KMS-11 (cell line): ENCODE results near the gene HELZ2.

ENCODE experiments used
- H2AFZ ChIP-seq: fragments of 200-600 bp; sonication (generic); 2 replicates; pipeline ENCODE4 v1.6.1; 2016; ENCODE audit warnings: antibody characterized with exemption, mixed run types, low read depth
- H3K27ac ChIP-seq: fragments of 200-600 bp; sonication (generic); 2 replicates; pipeline ENCODE4 v1.6.1; 2016; ENCODE audit warnings: mild to moderate bottlenecking, mixed run types
- H3K27me3 ChIP-seq: fragments of 200-600 bp; sonication (generic); 2 replicates; pipeline ENCODE4 v1.6.1; 2017; ENCODE audit warnings: mild to moderate bottlenecking, low read depth, mixed run types, moderate library complexity; ENCODE audit not compliant: insufficient read depth
- H3K36me3 ChIP-seq: fragments of 200-600 bp; sonication (generic); 2 replicates; pipeline ENCODE4 v1.6.1; 2017; ENCODE audit warnings: mild to moderate bottlenecking, mixed run types; ENCODE audit not compliant: insufficient read depth
- H3K4me1 ChIP-seq: fragments of 200-600 bp; sonication (generic); 2 replicates; pipeline ENCODE4 v1.6.1; 2016; ENCODE audit warnings: mild to moderate bottlenecking, low read depth, mixed run types; ENCODE audit not compliant: poor library complexity, severe bottlenecking
- H3K4me2 ChIP-seq: fragments of 200-600 bp; sonication (generic); 2 replicates; pipeline ENCODE4 v1.7.0; 2016; ENCODE audit warnings: mild to moderate bottlenecking, mixed run types
- H3K4me3 ChIP-seq: fragments of 200-600 bp; sonication (generic); IDR thresholded peaks from 2 replicates; pipeline ENCODE4 v1.6.1; 2017; ENCODE audit warnings: low read depth, low read length, mixed read lengths; ENCODE audit not compliant: insufficient read depth
- H3K79me2 ChIP-seq: fragments of 200-600 bp; sonication (generic); 2 replicates; pipeline ENCODE4 v1.6.1; 2016; ENCODE audit warnings: low read depth, mixed run types; ENCODE audit not compliant: insufficient read depth
- H3K9ac ChIP-seq: fragments of 200-600 bp; sonication (generic); 2 replicates; pipeline ENCODE4 v1.6.1; 2016; ENCODE audit warnings: mild to moderate bottlenecking, mixed run types
- H4K20me1 ChIP-seq: fragments of 200-600 bp; sonication (generic); 2 replicates; pipeline ENCODE4 v1.6.1; 2016; ENCODE audit warnings: mild to moderate bottlenecking, mixed run types; ENCODE audit not compliant: insufficient read depth
- TF ChIP-seq, protein P1 (sequence below): fragments of 200-600 bp; sonication (generic); conservative IDR thresholded peaks from 2 replicates; pipeline ENCODE4 v1.6.1; 2017; ENCODE audit warnings: low read depth, mild to moderate bottlenecking, antibody characterized with exemption, low read length, moderate library complexity, mixed read lengths

HELZ2 gene

DNA sequence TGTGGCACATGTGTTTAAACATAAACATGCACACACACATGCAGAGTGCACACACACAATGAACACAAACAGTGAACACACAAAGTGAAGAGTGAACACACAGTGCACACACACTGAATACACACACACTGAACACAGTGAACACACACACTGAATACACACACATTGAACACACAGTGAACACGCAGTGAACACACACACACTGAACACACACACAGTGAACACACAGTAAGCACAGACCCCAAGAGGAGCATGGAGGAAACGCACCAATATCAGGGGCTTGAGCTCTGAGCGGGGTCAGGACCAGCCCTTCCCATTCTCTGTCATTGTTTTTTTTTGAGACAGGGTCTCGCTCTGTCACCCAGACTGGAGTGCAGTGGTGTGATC, 17.1 kb upstream of the HELZ2 start:
- Histone ChIP-seq H3K79me2 (no peaks in the 10 kb centered on the region), H3K36me3 (no peaks in the 10 kb centered on the region), H2AFZ (no peak overlapping the region), H3K4me3 (no peak overlapping the region), H3K27ac (no peak overlapping the region), H3K9ac (no peak overlapping the region), H3K4me2 (no peak overlapping the region), H3K27me3 (peaks cover 1% of the 10 kb centered on the region; the same call in 1 of the 2 replicates), H3K4me1 (no peaks in the 10 kb centered on the region), H4K20me1 (no peaks in the 10 kb centered on the region)
- TF ChIP-seq, protein P1, sequence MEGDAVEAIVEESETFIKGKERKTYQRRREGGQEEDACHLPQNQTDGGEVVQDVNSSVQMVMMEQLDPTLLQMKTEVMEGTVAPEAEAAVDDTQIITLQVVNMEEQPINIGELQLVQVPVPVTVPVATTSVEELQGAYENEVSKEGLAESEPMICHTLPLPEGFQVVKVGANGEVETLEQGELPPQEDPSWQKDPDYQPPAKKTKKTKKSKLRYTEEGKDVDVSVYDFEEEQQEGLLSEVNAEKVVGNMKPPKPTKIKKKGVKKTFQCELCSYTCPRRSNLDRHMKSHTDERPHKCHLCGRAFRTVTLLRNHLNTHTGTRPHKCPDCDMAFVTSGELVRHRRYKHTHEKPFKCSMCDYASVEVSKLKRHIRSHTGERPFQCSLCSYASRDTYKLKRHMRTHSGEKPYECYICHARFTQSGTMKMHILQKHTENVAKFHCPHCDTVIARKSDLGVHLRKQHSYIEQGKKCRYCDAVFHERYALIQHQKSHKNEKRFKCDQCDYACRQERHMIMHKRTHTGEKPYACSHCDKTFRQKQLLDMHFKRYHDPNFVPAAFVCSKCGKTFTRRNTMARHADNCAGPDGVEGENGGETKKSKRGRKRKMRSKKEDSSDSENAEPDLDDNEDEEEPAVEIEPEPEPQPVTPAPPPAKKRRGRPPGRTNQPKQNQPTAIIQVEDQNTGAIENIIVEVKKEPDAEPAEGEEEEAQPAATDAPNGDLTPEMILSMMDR, result no peak

DNA sequence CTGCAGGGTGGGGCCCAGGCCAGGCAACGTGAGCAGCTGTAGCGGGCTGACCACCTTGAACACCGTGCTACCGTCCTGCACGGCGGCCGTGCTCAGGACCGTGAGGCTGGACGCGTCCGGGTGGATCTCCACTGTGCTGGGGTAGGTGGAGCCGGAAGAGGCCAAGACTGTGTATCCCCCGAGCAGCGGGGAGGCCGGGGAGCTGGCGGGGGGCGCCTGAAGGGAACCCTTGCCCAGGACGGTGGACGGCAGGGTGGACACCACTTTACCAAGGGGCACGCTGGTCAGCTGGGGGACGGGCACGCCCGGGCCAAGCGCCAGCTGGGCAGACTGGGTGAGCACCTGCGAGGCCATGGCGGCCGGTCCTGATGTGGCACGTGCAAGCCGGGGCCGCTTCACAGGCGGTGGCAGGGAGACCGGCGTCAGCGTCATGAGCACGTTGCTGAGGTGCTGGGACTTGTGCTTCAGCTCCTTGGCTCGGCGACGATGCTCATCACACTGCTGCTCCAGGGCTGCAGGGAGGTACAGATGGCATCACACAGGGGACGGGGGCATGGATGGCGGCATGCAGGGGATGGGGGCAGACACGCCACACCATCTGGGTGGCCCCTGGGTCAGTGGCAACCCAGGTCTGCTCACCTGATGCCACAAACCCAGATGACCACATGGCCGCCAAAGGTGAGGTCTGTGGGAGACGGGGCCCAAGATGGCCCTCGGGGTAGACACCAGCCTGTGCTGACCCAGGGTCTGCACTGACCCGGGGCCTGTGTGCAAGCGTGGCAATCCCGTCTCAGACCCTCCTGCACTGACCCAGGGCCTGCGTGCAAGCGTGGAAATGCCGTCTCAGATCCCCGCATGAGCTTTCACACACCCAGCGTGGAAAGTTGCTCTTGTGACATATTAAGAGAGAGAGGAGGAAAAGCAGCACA, 16.4 kb upstream of the HELZ2 start:
- H2AFZ ChIP-seq, result no peak overlapping the region
- no peaks in the 10 kb centered on the region for H3K79me2 ChIP-seq
- no peak overlapping the region for H3K27ac ChIP-seq
- H3K4me1 ChIP-seq, result no peaks in the 10 kb centered on the region
- no peak overlapping the region for H3K9ac ChIP-seq
- TF ChIP-seq, protein P1, result no peak
- no peak overlapping the region for H3K4me3 ChIP-seq
- H3K27me3 ChIP-seq, result peaks cover 4% of the 10 kb centered on the region; the same call in 1 of the 2 replicates
- H3K36me3 ChIP-seq, result no peaks in the 10 kb centered on the region
- no peaks in the 10 kb centered on the region for H4K20me1 ChIP-seq
- H3K4me2 ChIP-seq, result no peak overlapping the region

DNA sequence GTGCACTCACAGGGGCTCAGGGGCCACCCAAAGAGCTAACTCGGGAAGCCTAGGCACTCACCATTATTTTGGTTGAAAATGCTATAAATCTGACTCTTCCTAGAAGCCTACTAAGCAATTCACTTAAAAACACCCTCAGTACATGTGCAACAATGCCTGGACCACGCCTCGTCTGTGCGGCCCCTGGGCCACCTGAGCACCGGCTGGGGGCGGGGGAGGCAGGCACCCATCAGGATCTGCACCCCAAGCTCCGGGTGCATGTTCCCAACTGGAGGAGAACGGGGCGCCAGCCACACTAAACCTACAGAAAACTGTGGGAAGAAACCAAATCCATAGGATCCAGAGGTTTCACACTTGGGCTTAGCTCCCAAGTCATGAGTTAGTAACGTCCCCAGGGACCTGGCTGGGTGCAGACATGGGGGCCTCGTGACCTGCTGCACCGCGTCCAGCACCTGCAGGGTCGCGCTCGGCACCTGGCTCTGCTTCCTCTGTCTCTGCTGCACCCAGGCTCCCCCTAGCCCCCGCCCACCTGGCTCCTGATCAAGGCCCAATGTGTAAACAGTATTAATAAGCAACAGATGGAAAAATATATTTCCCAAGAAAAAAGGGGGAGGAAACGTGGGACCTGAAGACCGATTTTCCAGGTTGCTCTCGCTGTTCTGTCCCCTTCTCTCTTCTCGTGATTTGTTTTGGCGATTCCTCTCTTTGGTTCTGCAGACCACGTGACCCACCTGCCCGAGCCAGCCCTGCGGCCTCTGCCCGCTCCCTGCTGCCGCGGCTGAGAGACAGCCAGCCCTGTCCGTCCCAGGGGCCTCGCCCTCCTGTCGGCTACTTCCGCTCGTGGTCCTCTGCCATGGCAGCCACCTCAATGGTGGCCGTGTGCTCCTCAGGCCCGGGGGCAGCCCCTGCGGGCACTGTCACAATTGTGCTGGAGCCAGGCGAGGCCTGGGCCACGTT, 15.5 kb upstream of the HELZ2 start:
- Histone ChIP-seq H3K27ac (no peak overlapping the region), H3K9ac (no peak overlapping the region), H3K27me3 (peaks cover 4% of the 10 kb centered on the region; the same call in 1 of the 2 replicates), H2AFZ (no peak overlapping the region), H4K20me1 (no peaks in the 10 kb centered on the region), H3K36me3 (no peaks in the 10 kb centered on the region), H3K4me3 (no peak overlapping the region), H3K79me2 (no peaks in the 10 kb centered on the region), H3K4me1 (no peaks in the 10 kb centered on the region), H3K4me2 (no peak overlapping the region)
- TF ChIP-seq, protein P1, result no peak

DNA sequence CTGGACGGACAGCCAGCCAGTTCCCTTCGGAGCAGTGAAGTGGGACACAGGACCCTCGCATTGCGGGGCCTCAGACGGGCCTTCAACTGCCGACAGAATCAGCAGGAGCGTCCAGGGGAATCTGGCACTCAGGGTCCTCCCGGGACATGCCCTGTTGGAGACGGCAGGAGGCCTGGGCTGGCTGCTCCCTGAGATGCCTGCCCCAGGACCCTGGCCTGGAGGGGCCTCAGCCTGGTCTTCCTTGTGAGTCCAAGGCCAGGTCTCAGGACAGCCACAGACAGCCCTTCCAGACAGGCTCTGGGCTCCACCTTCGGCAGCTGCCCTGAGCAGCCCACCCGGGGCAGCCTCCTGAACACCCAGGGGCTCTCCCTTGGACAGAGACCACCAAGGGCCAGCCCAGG, 14.6 kb upstream of the HELZ2 start:
- H3K79me2 ChIP-seq, result no peaks in the 10 kb centered on the region
- peaks cover 10% of the 10 kb centered on the region for H3K27me3 ChIP-seq
- H3K9ac ChIP-seq, result no peak overlapping the region
- no peaks in the 10 kb centered on the region for H3K4me1 ChIP-seq
- no peaks in the 10 kb centered on the region for H3K36me3 ChIP-seq
- H3K27ac ChIP-seq, result no peak overlapping the region
- TF ChIP-seq, protein P1, result no peak
- H2AFZ ChIP-seq, result no peak overlapping the region
- H3K4me3 ChIP-seq, result no peak overlapping the region
- H3K4me2 ChIP-seq, result no peak overlapping the region
- no peaks in the 10 kb centered on the region for H4K20me1 ChIP-seq
